DOHH2 (cell line): ENCODE measurements around the gene DUS2.
"Not testable (repeated sequence)": the region's sequence is repeated elsewhere in the genome, so short reads cannot be mapped to it uniquely, and the experiment has no call there.

Source experiments
- H3F3A ChIP-seq: fragments of 200-600 bp; sonication (generic), shearing (Covaris generic); 2 replicates; pipeline ENCODE4 v1.6.0; 2016; ENCODE audit warnings: antibody characterized with exemption, mild to moderate bottlenecking; ENCODE audit not compliant: control insufficient read depth, insufficient read depth
- H3K27ac ChIP-seq: fragments of 200-600 bp; sonication (generic); 2 replicates; pipeline ENCODE4 v1.5.1; 2014; ENCODE audit warnings: low read depth, mild to moderate bottlenecking, low read length, moderate library complexity
- H3K27me3 ChIP-seq: fragments of 200-600 bp; sonication (generic); 2 replicates; pipeline ENCODE4 v1.6.1; 2014; ENCODE audit warnings: mild to moderate bottlenecking, low read length, mixed read lengths; ENCODE audit not compliant: control insufficient read depth
- H3K36me3 ChIP-seq: fragments of 200-600 bp; sonication (generic); 2 replicates; pipeline ENCODE4 v1.6.1; 2014; ENCODE audit warnings: mild to moderate bottlenecking, low read length, moderate library complexity, mixed read lengths; ENCODE audit not compliant: control insufficient read depth
- H3K4me1 ChIP-seq: fragments of 200-600 bp; sonication (generic); 2 replicates; pipeline ENCODE4 v1.6.1; 2014; ENCODE audit warnings: mild to moderate bottlenecking, low read length, mixed read lengths; ENCODE audit not compliant: control insufficient read depth
- H3K4me2 ChIP-seq: fragments of 200-600 bp; sonication (generic); 2 replicates; pipeline ENCODE4 v1.6.0; 2014; ENCODE audit warnings: mild to moderate bottlenecking, low read length, moderate library complexity
- H3K4me3 ChIP-seq: fragments of 200-600 bp; sonication (generic); 2 replicates; pipeline ENCODE4 v1.5.1; 2014; ENCODE audit warnings: mild to moderate bottlenecking, low read length, mixed read lengths
- H3K79me2 ChIP-seq: fragments of 200-600 bp; sonication (generic); 2 replicates; pipeline ENCODE4 v1.6.1; 2014; ENCODE audit warnings: mild to moderate bottlenecking, low read length, mixed read lengths; ENCODE audit not compliant: control insufficient read depth
- H3K9me2 ChIP-seq: fragments of 200-600 bp; sonication (generic); replicated peaks from 2 replicates; pipeline ENCODE4 v1.6.1; 2014; ENCODE audit warnings: mild to moderate bottlenecking, low read length, mixed read lengths; ENCODE audit not compliant: control insufficient read depth
- H3K9me3 ChIP-seq: fragments of 200-600 bp; sonication (generic); 2 replicates; pipeline ENCODE4 v1.6.1; 2014; ENCODE audit warnings: antibody characterized with exemption, low read length, mixed read lengths; ENCODE audit not compliant: control insufficient read depth, insufficient read depth
- H4K20me1 ChIP-seq: fragments of 200-600 bp; sonication (generic); 2 replicates; pipeline ENCODE4 v1.6.0; 2014; ENCODE audit warnings: low read depth, mild to moderate bottlenecking, antibody characterized with exemption, low read length, moderate library complexity; ENCODE audit not compliant: control insufficient read depth, insufficient read depth
- CTCF ChIP-seq: fragments of 200-600 bp; sonication (generic); IDR thresholded peaks from one replicate; pipeline ENCODE4 v1.5.1; 2014; ENCODE audit warnings: antibody characterized with exemption, mild to moderate bottlenecking, low read depth, low read length; ENCODE audit not compliant: poor library complexity, severe bottlenecking
- EZH2phosphoT487 ChIP-seq: fragments of 200-600 bp; sonication (generic); IDR thresholded peaks from 2 replicates; pipeline ENCODE4 v1.6.1; 2017; ENCODE audit warnings: borderline replicate concordance, mild to moderate bottlenecking, antibody characterized with exemption, low read length, moderate library complexity, mixed read lengths

Gene DUS2

GRCh38 chr16:67996666-67997065, 26.4 kb upstream of the DUS2 start:
- no peaks in the 10 kb centered on the region for H3K27me3 ChIP-seq
- H3F3A ChIP-seq, result no peaks in the 10 kb centered on the region; the same call in 1 of the 2 replicates
- H3K9me3 ChIP-seq, result no peaks in the 10 kb centered on the region
- no peak overlapping the region for H3K4me2 ChIP-seq
- H3K36me3 ChIP-seq, result no peaks in the 10 kb centered on the region
- H3K4me1 ChIP-seq, result peaks cover 35% of the 10 kb centered on the region
- H3K4me3 ChIP-seq, result no peak overlapping the region
- no peaks in the 10 kb centered on the region for H4K20me1 ChIP-seq
- TF ChIP-seq EZH2phosphoT487 (no peak), CTCF (no peak)
- no peaks in the 10 kb centered on the region for H3K9me2 ChIP-seq
- H3K79me2 ChIP-seq, result no peaks in the 10 kb centered on the region
- no peak overlapping the region for H3K27ac ChIP-seq

- not testable (repeated sequence) for H3K79me2 ChIP-seq, H4K20me1 ChIP-seq, H3K4me3 ChIP-seq, H3K4me2 ChIP-seq, H3K9me2 ChIP-seq, H3K27ac ChIP-seq, H3K9me3 ChIP-seq, H3K27me3 ChIP-seq, H3K36me3 ChIP-seq, H3F3A ChIP-seq
- H3K4me1 ChIP-seq, result peaks cover 25% of the 10 kb centered on the region
Measured at GRCh38 chr16:67998231-67998778, 24.8 kb upstream of the DUS2 start.

GRCh38 chr16:67998779-67999688, 24.1 kb upstream of the DUS2 start, which contains the start of gene DPEP2:
DPEP2 (minus strand) TSS chr16:67999484; CDS start chr16:67993212, 6,272 bp downstream.
- Histone ChIP-seq H3K4me1 (peaks cover 18% of the 10 kb centered on the region), H3K4me3 (peak within 1 kb of the TSS; percentile 37), H3K4me2 (peak within 1 kb of the TSS; percentile 60)
- H3K36me3 ChIP-seq, H3F3A ChIP-seq, H3K9me3 ChIP-seq, H3K27ac ChIP-seq, H3K79me2 ChIP-seq, H3K27me3 ChIP-seq, H4K20me1 ChIP-seq, H3K9me2 ChIP-seq: not testable (repeated sequence)

- H3K9me3 ChIP-seq, result no peaks in the 10 kb centered on the region
- H3K79me2 ChIP-seq, result no peaks in the 10 kb centered on the region
- no peaks in the 10 kb centered on the region for H3K9me2 ChIP-seq
- no peaks in the 10 kb centered on the region for H3K36me3 ChIP-seq
- peak overlapping the region; percentile 37 for H3K4me3 ChIP-seq
- TF ChIP-seq CTCF (no peak), EZH2phosphoT487 (no peak)
- no peaks in the 10 kb centered on the region for H3K27me3 ChIP-seq
- H3F3A ChIP-seq, result no peaks in the 10 kb centered on the region; the same call in 1 of the 2 replicates
- no peaks in the 10 kb centered on the region for H4K20me1 ChIP-seq
- H3K27ac ChIP-seq, result no peak overlapping the region
- peak overlapping the region; percentile 60 for H3K4me2 ChIP-seq
- peaks cover 18% of the 10 kb centered on the region for H3K4me1 ChIP-seq
Measured at GRCh38 chr16:67999985-68000384, 23.1 kb upstream of the DUS2 start.
